ENCODE data around the gene PRPF18. TPM values are rescaled to one million over a fixed set of nuclear protein-coding genes. Genes with fewer than 3 reads are reported as not detected.

PRPF18 gene
- polyA plus RNA-seq, 3 donors = 22.6 to 24.1 (median 23.5) TPM

GRCh38 chr10:13661256-13661655 lies 74.5 kb downstream of the PRPF18 start:
- no peak for DNase-seq

- no peak for DNase-seq
Measured at GRCh38 chr10:13665516-13666262, 78.9 kb downstream of the PRPF18 start.

GRCh38 chr10:13668126-13668525 lies 81.4 kb downstream of the PRPF18 start:
- no peak for DNase-seq

- DNase-seq = no peak
Measured at GRCh38 chr10:13669182-13669855, 82.6 kb downstream of the PRPF18 start.

GRCh38 chr10:13669901-13670300 lies 83.1 kb downstream of the PRPF18 start:
- no peak for DNase-seq

GRCh38 chr10:13670311-13670710 lies 83.5 kb downstream of the PRPF18 start:
- no peak for DNase-seq

- DNase-seq = no peak
Measured at GRCh38 chr10:13671904-13672303, 85.1 kb downstream of the PRPF18 start.

GRCh38 chr10:13672548-13672947 lies 85.8 kb downstream of the PRPF18 start:
- DNase-seq = peak; percentile 68

GRCh38 chr10:13673156-13673555 lies 86.4 kb downstream of the PRPF18 start:
- peak; percentile 76 for DNase-seq

- DNase-seq = no peak
Measured at GRCh38 chr10:13674645-13675588, 88.2 kb downstream of the PRPF18 start.

GRCh38 chr10:13678101-13678843 lies 91.5 kb downstream of the PRPF18 start:
- no peak for DNase-seq

Other genes starting within 250 kb of the PRPF18 start
- 100 to 1,000 TPM; 114 to 129 (median 127) TPM for gene SEPHS1, start 238.7 kb upstream of the PRPF18 start, polyA plus RNA-seq (ENCODE audit: insufficient read length in 3 of 3)
- gene BEND7, start 58.0 kb upstream of the PRPF18 start, polyA plus RNA-seq (ENCODE audit: insufficient read length in 3 of 3) = 10 to 100 TPM; 28.4 to 45.3 (median 37.0) TPM

Measured in renal pelvis (tissue), 4 donors.